Cardiac muscle cell (in vitro differentiated cells and primary cell): ENCODE measurements around the gene ABCC8. TPM values are rescaled to one million over a fixed set of nuclear protein-coding genes. Genes with fewer than 3 reads are reported as not detected.

Experiments used
- DNase-seq, 2 donors: peaks; one replicate each; pipeline versions ENCODE4 v3.0.0 to v3.0.0-alpha.2; 2010 to 2017; ENCODE audit warnings: low read depth in 1 of 2, low spot score in 1 of 2
- H3K27ac ChIP-seq: fragments of 200-600 bp; sonication (generic); 2 replicates; pipeline ENCODE4 v1.5.1; 2016
- H3K27me3 ChIP-seq: fragments of 200-600 bp; sonication (generic); 2 replicates; pipeline ENCODE4 v1.6.0; 2016; ENCODE audit warnings: control low read depth
- H3K36me3 ChIP-seq: fragments of 200-600 bp; sonication (generic); 2 replicates; pipeline ENCODE4 v1.5.1; 2016; ENCODE audit warnings: control low read depth
- H3K4me1 ChIP-seq: fragments of 200-600 bp; sonication (generic); 2 replicates; pipeline ENCODE4 v1.8.1; 2017; ENCODE audit warnings: low read depth, mild to moderate bottlenecking, mixed run types
- H3K4me3 ChIP-seq: fragments of 200-600 bp; sonication (generic); 2 replicates; pipeline ENCODE4 v1.5.1; 2016; ENCODE audit warnings: mild to moderate bottlenecking
- H3K9me3 ChIP-seq: fragments of 200-600 bp; sonication (generic); 2 replicates; pipeline ENCODE4 v1.5.1; 2017; ENCODE audit warnings: low read depth, mild to moderate bottlenecking, control low read depth
- polyA plus RNA-seq: library from polyadenylated mRNA; unstranded; fragments of >200 nt; fragmentation: Nextera tagmentation; extraction: Ambion mirVana; gene quantifications from 2 replicates; pipeline ENCODE4 v1.2.1, GENCODE V29; 2016
- total RNA-seq: library from RNA; depleted of rRNA; stranded (reverse); fragments of >200 nt; gene quantifications from 2 replicates; pipeline ENCODE4 v1.2.3, GENCODE V29; 2016
- TF ChIP-seq, protein P1 (sequence below): IDR thresholded peaks from 2 replicates; pipeline ENCODE4 v1.5.1; 2012; ENCODE audit warnings: low read depth, mild to moderate bottlenecking, low read length

ABCC8 gene
- total and polyA plus RNA-seq, 2 experiments from 2014 or later: 2.4 to 5.3 TPM

DNA sequence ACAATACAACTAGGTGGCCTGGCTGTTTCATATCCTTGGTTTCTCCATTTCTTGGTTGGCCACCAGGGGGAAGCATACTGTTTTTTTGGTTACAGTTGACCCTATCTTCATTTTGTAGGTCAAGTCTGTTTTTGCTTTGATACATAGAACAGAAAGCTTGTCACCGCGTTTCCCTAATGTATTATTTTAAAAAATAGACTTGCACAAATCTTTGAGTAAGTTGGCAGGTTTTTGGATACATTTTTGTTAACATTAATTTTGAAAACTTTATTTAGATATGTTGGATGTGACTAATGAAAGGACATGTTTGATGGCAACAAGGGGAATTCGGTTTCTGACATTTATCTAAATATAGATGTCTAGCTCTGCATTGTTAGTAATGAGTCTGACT is 122.0 kb downstream of the ABCC8 start:
- H3K27ac ChIP-seq: no peak overlapping the region
- no peaks in the 10 kb centered on the region for H3K36me3 ChIP-seq
- H3K9me3 ChIP-seq: no peaks in the 10 kb centered on the region
- H3K4me3 ChIP-seq: no peak overlapping the region
- TF ChIP-seq, protein P1, sequence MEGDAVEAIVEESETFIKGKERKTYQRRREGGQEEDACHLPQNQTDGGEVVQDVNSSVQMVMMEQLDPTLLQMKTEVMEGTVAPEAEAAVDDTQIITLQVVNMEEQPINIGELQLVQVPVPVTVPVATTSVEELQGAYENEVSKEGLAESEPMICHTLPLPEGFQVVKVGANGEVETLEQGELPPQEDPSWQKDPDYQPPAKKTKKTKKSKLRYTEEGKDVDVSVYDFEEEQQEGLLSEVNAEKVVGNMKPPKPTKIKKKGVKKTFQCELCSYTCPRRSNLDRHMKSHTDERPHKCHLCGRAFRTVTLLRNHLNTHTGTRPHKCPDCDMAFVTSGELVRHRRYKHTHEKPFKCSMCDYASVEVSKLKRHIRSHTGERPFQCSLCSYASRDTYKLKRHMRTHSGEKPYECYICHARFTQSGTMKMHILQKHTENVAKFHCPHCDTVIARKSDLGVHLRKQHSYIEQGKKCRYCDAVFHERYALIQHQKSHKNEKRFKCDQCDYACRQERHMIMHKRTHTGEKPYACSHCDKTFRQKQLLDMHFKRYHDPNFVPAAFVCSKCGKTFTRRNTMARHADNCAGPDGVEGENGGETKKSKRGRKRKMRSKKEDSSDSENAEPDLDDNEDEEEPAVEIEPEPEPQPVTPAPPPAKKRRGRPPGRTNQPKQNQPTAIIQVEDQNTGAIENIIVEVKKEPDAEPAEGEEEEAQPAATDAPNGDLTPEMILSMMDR: peak; percentile 71
- DNase-seq: peak; percentile 76 to 83
- H3K27me3 ChIP-seq: peaks cover 34% of the 10 kb centered on the region
- H3K4me1 ChIP-seq: peaks cover 6% of the 10 kb centered on the region

DNA sequence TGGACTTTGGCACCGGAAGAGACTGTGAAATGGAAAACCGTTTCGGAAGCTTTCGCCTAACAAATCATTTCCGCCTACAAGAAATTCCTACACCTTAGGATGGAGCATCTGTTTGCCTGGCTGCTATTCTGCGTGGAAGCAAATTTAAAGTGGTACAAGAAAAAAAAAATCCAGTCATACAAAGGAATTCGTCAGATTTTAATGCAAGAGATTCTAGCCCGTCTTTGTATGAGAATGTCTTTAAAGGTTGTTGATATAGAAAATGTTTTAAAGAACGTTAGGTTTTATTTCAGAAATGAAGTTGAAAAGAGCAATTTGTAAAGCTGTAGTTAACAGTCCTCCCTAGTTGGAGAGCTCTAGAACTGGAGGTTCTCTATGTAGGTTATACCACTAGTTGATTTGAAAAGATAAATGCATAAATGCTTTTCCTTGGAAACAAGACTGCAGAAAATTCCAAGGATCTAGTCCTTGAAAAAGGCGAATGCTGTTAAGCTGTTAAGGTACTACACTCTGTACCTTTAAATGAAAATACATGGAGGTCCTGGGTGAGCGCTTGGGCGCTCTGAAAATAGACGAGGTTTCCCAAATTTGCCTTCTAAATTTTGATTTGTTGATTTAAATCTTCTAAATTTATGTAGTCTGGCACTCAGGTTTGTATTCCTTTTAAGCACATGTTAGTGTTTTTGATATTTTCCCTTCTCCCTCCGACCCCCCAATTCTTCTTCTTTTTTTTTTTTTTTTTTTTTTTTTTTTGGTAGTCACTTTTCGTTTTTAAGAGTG is 122.6 kb downstream of the ABCC8 start:
- DNase-seq: no peak
- no peaks in the 10 kb centered on the region for H3K36me3 ChIP-seq
- H3K27me3 ChIP-seq: peaks cover 40% of the 10 kb centered on the region
- H3K9me3 ChIP-seq: no peaks in the 10 kb centered on the region
- TF ChIP-seq, protein P1: no peak
- peaks cover 6% of the 10 kb centered on the region for H3K4me1 ChIP-seq
- peak overlapping the region; percentile 23 for H3K27ac ChIP-seq
- H3K4me3 ChIP-seq: peak overlapping the region; percentile 43

DNA sequence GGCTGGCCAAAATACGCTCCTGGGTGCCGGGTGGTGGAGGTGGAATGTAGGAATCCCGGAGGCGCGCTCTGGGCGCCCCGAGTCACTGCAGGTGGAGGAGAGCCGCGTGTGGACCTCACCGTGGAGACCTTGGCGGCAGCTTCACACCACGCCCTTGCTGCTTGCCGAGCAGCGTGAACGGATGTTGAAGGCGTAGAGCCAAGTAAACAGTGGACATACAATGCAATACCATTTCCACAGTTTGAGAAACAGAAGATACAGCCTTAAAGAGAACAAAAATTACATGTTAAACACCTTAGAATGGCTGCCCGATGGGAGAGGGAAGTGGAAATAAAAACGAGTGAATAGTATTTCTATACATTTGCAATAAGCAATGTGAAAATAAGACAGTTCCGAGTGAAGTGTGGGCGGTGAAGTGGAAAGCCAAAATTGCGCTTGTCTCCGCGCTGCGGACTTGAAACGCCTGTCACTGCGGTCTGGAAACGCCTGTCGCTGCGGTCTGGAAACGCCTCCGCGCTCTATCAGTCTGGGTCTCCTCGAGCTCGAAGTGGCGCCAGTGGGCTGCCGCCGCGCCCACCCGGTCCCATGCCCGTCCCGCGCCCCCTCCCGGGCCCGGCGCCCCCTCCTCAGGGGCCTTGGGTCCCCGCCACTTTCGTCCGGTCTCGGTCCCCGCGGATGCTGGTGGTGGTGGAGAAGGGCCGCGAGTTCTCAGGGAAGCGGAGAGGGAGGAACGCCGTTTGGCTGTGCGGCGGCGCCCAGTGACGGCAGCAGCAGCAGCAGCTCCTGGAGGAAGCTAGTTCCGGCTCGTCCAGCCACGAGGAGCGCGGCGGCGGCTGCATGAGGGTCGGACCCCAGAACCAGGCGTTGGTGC is 123.5 kb downstream of the ABCC8 start:
- peak; percentile 87 to 90 for DNase-seq
- no peaks in the 10 kb centered on the region for H3K36me3 ChIP-seq
- peaks cover 41% of the 10 kb centered on the region for H3K27me3 ChIP-seq
- TF ChIP-seq, protein P1: no peak
- H3K4me1 ChIP-seq: peaks cover 6% of the 10 kb centered on the region
- peak overlapping the region; percentile 43 for H3K4me3 ChIP-seq
- H3K9me3 ChIP-seq: no peaks in the 10 kb centered on the region
- peak overlapping the region; percentile 23 for H3K27ac ChIP-seq

DNA sequence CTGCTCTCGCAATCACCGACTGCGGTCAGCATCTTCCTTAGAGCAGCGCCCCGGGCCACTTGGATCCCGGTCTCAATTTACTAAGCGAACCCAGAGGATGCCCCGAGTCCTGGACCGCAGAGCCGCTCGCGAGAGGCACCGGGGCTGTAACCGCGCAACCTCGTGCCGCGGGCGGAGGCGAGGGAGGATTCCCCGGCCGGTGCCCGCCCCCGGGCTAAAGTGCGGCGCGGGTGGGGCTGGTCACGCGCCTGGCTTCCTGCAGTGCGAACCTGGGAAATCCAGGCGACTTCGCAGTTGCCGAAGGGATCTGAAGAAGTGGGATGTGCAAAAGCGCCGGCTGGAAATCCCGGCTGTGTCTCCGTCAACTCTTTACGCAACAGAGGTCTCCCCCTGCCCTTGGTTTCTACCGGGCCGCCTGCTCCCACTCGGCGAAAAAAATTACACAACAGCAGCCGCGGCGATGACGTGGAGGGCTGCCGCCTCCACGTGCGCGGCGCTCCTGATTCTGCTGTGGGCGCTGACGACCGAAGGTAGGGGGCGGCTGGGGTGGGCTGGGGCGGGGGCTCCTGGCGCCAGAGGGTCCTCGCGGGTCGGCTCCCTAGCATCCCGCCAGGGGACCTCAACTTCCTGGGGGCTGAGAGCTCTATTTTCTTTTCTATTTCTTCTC is 125.0 kb downstream of the ABCC8 start, which contains the start of gene NCR3LG1:
Gene NCR3LG1, plus strand, starts transcription at position 291 of the 667 bp plus-strand sequence. Its CDS starts 170 bp downstream, at position 461.
- Histone ChIP-seq H3K9me3 (no peaks in the 10 kb centered on the region), H3K4me3 (peak within 1 kb of the TSS; percentile 43), H3K27ac (no peak within 1 kb of the TSS), H3K27me3 (peaks cover 41% of the 10 kb centered on the region), H3K4me1 (peaks cover 6% of the 10 kb centered on the region), H3K36me3 (no peaks in the 10 kb centered on the region)
- peak; percentile 42 to 84 for DNase-seq
- TF ChIP-seq, protein P1: no peak

DNA sequence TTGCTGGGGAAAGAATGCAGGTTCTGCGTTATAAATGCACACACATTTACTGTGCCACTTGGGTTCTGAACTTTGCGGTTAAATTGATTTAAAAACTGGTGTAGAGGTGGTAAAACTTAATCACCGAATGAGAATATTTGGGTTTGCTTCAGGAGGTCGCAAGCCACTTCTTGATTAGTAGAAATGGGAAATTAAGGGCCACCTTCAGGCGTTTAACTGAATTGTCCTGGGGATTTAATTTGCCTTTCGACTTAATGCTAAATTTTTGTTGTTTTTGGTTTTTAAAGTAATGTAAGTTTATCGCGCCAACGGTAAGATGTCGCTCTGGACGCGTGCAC is 125.5 kb downstream of the ABCC8 start:
- Histone ChIP-seq H3K27me3 (peaks cover 41% of the 10 kb centered on the region), H3K4me1 (peaks cover 6% of the 10 kb centered on the region)

More for the DNA sequence above, 125.5 kb downstream of the ABCC8 start:
- Histone ChIP-seq H3K9me3 (no peaks in the 10 kb centered on the region), H3K27ac (no peak overlapping the region), H3K4me3 (peak overlapping the region; percentile 43), H3K36me3 (no peaks in the 10 kb centered on the region)
- no peak for DNase-seq
- TF ChIP-seq, protein P1: peak; percentile 25
